Right lobe of liver (tissue), 4 donors: ENCODE measurements around the gene ATF7.

ENCODE experiments used
- POLR2A ChIP-seq: fragments of 450-650 bp; IDR thresholded peaks from one replicate; pipeline ENCODE4 v1.6.1; 2017; ENCODE audit warnings: antibody characterized with exemption, mild to moderate bottlenecking
- TF ChIP-seq, protein P1 (sequence below), 4 donors: fragments of 200-600 bp in 3 of 4; fragments of 450-650 bp in 1 of 4; IDR thresholded peaks; one replicate each; pipeline versions ENCODE4 v1.5.1 to v1.8.0; 2016 to 2022; ENCODE audit warnings: antibody characterized with exemption in 4 of 4, mild to moderate bottlenecking in 2 of 4
- donor health status: DM: no; HTN: no; CAD: no.
- donor health status: DM: no; HTN: no; CAD: no.
- donor health status: DM: no; HTN: yes; CAD: no.

DNA sequence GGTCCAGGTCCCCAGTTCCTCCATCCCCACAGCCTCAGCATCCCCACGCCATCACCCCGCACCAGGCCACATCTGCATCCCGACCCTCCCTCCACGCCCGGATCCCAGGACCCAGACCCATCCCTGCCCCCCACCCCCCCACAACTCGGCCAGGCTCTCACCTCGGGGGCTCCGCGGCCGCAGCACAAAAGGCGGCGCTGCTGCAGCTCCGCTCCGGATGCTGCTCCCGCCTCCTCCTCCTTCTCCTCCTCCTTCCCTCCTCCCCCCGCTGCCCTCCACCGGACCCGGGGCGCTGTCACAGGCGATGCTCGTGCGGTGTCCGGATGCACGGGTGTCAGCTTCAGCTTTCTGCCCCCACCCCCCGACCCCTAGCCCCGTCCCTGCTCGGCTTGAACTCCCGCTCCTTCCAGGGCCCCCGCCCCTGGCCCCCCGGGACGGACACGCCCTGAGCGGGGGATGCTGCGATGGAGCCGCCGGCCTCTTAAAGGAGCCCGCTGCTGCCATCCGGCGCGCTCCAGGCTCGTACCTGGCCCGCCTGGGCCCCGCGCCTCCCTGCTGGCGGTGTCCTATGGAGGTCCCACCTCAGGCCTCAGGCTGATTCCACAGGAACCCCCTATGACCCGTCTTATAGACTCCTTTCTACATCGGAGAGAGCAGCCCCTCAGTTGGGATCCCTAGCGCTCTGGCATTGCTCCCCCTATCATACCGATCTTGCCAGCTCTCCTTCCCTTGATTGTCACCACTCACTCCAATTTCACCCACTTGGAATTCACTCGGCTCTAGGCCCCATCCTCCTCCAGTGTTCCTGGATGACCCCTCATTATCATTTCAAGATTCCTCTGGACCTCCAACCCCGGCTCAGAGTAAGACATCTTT is 126.7 kb downstream of the ATF7 start, which contains the start of gene MAP3K12:
- TF ChIP-seq, protein P1, sequence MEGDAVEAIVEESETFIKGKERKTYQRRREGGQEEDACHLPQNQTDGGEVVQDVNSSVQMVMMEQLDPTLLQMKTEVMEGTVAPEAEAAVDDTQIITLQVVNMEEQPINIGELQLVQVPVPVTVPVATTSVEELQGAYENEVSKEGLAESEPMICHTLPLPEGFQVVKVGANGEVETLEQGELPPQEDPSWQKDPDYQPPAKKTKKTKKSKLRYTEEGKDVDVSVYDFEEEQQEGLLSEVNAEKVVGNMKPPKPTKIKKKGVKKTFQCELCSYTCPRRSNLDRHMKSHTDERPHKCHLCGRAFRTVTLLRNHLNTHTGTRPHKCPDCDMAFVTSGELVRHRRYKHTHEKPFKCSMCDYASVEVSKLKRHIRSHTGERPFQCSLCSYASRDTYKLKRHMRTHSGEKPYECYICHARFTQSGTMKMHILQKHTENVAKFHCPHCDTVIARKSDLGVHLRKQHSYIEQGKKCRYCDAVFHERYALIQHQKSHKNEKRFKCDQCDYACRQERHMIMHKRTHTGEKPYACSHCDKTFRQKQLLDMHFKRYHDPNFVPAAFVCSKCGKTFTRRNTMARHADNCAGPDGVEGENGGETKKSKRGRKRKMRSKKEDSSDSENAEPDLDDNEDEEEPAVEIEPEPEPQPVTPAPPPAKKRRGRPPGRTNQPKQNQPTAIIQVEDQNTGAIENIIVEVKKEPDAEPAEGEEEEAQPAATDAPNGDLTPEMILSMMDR (IDR thresholded peaks at IDR 0.05): no peak
- no peak for TF ChIP-seq POLR2A
